ENCODE data around the gene ARHGEF1.

Gene ARHGEF1

GRCh38 chr19:41886761-41887710 lies 4.1 kb downstream of the ARHGEF1 start:
- peak overlapping the region; percentile 97 for H3K4me3 Mint-ChIP-seq
- H3K36me3 Mint-ChIP-seq (ENCODE audit: low read depth) = peaks cover 75% of the 10 kb centered on the region
- H3K27me3 Mint-ChIP-seq = no peaks in the 10 kb centered on the region
- DNase-seq = no peak
- no peaks in the 10 kb centered on the region for H3K9me3 Mint-ChIP-seq
- H3K27ac Mint-ChIP-seq = peak overlapping the region; percentile 95
- H3K4me1 Mint-ChIP-seq (ENCODE audit: low read depth) = peaks cover 75% of the 10 kb centered on the region

GRCh38 chr19:41887711-41888382 lies 4.9 kb downstream of the ARHGEF1 start:
- Mint-ChIP-seq H3K27me3 (no peaks in the 10 kb centered on the region), H3K27ac (peak overlapping the region; percentile 95), H3K4me3 (peak overlapping the region; percentile 97), H3K4me1 (ENCODE audit: low read depth) (peaks cover 75% of the 10 kb centered on the region), H3K36me3 (ENCODE audit: low read depth) (peaks cover 78% of the 10 kb centered on the region), H3K9me3 (no peaks in the 10 kb centered on the region)
- peak; percentile 89 for DNase-seq

- Mint-ChIP-seq H3K4me1 (ENCODE audit: low read depth) (peaks cover 79% of the 10 kb centered on the region), H3K27me3 (no peaks in the 10 kb centered on the region), H3K4me3 (peak overlapping the region; percentile 97), H3K36me3 (ENCODE audit: low read depth) (peaks cover 76% of the 10 kb centered on the region), H3K9me3 (no peaks in the 10 kb centered on the region), H3K27ac (peak overlapping the region; percentile 95)
- DNase-seq = no peak
Measured at GRCh38 chr19:41888926-41889325, 5.9 kb downstream of the ARHGEF1 start.

DNA sequence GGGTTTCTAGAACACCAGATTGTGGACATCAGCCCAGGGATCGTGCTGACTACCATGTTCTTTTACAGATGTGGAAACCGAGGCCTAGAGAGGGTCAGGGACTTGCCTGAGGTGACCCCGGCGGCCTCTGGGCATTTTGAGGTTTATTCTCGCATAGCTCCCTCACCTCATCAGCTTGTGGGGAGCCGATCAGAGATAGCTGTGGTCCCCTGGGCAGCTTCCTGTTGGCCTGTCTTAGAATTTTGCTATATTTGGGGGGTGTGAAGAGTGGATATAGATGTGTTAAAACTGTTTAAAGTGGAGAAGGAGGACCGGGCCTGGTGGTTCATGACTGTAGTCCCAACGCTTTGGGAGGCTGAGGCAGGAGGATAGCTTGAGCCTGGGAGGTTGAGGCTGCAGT lies 6.9 kb downstream of the ARHGEF1 start:
- Mint-ChIP-seq H3K4me3 (no peak overlapping the region), H3K36me3 (ENCODE audit: low read depth) (peaks cover 74% of the 10 kb centered on the region), H3K4me1 (ENCODE audit: low read depth) (peaks cover 82% of the 10 kb centered on the region), H3K27ac (peak overlapping the region; percentile 95), H3K9me3 (no peaks in the 10 kb centered on the region), H3K27me3 (no peaks in the 10 kb centered on the region)
- DNase-seq = no peak

DNA sequence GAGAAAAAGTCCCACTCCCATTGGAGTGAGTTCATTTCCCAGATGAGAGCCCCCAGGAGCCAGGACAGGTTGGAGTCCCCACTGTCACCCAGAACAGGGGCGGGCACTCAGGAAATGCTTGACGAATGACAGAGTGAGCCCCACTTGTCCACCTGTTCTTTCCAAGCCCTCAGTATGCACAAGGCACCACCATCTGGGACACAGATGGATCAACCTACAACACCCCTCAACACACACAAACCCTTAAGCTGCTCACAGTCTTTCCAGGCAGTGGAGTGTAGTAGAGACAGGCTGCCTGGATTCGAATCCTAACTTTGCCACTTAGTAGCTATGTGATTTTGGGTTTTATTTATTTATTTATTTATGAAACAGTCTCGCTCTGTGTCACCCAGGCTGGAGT lies 8.0 kb downstream of the ARHGEF1 start:
- no peak for DNase-seq
- Mint-ChIP-seq H3K4me3 (no peak overlapping the region), H3K27me3 (no peaks in the 10 kb centered on the region), H3K4me1 (ENCODE audit: low read depth) (peaks cover 83% of the 10 kb centered on the region), H3K36me3 (ENCODE audit: low read depth) (peaks cover 77% of the 10 kb centered on the region), H3K9me3 (no peaks in the 10 kb centered on the region), H3K27ac (peak overlapping the region; percentile 29)

DNA sequence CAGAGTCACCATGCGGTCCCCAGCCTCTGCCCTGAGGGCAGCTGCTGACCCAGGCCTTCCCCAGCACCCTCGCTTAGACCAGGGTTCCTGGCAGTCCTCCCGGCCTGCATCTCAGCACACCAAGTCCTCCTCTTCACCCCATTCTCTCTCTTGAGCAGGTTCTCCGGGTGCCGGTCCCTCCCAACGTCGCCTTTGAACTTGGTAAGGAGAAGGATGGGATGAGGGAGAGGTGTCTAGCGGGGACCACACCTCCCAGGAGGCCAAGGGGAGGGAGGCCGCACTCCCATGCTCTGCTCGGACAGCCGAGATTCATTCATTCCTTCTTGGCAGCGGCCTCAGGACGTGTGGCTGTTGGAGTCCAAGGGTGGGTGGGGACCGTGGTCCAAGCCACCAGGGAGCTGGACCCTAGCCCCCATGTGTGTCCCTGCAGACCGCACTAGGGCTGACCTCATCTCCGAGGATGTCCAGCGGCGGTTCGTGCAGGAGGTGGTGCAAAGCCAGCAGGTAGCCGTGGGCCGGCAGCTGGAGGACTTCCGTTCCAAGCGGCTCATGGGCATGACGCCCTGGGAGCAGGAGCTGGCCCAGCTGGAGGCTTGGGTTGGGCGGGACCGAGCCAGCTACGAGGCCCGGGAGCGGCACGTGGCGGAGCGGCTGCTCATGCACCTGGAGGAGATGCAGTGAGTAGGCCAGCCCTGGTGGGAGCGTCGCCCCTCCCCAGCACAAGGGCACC lies 9.4 kb downstream of the ARHGEF1 start:
- H3K27ac Mint-ChIP-seq = peak overlapping the region; percentile 92
- H3K4me3 Mint-ChIP-seq = no peak overlapping the region
- no peaks in the 10 kb centered on the region for H3K9me3 Mint-ChIP-seq
- no peaks in the 10 kb centered on the region for H3K27me3 Mint-ChIP-seq
- no peak for DNase-seq
- peaks cover 74% of the 10 kb centered on the region for H3K4me1 Mint-ChIP-seq (ENCODE audit: low read depth)
- H3K36me3 Mint-ChIP-seq (ENCODE audit: low read depth) = peaks cover 72% of the 10 kb centered on the region

GRCh38 chr19:41893899-41894298 lies 10.9 kb downstream of the ARHGEF1 start:
- Mint-ChIP-seq H3K27ac (peak overlapping the region; percentile 87), H3K36me3 (ENCODE audit: low read depth) (peaks cover 75% of the 10 kb centered on the region), H3K27me3 (no peaks in the 10 kb centered on the region), H3K9me3 (no peaks in the 10 kb centered on the region), H3K4me3 (no peak overlapping the region), H3K4me1 (ENCODE audit: low read depth) (peaks cover 71% of the 10 kb centered on the region)
- DNase-seq = peak; percentile 47

DNA sequence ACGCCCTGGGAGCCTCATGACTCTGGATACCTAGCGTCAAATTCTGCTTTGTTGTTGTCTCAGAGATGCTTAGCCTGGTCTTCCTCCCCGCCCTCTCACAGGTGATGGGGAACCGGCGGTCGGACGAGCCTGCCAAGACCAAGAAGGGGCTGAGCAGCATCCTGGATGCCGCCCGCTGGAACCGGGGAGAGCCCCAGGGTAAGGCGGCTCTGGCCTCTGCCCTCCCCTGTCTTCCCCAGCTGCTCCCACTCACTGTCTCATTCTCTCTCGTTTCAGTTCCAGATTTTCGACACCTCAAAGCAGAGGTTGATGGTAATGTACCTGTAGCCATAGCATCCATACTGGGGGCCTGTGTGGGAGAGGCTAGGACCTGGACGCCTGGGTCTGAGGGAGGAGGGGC lies 11.4 kb downstream of the ARHGEF1 start:
- no peaks in the 10 kb centered on the region for H3K9me3 Mint-ChIP-seq
- peak overlapping the region; percentile 87 for H3K27ac Mint-ChIP-seq
- DNase-seq = no peak
- no peak overlapping the region for H3K4me3 Mint-ChIP-seq
- peaks cover 75% of the 10 kb centered on the region for H3K36me3 Mint-ChIP-seq (ENCODE audit: low read depth)
- H3K4me1 Mint-ChIP-seq (ENCODE audit: low read depth) = peaks cover 70% of the 10 kb centered on the region
- no peaks in the 10 kb centered on the region for H3K27me3 Mint-ChIP-seq

DNA sequence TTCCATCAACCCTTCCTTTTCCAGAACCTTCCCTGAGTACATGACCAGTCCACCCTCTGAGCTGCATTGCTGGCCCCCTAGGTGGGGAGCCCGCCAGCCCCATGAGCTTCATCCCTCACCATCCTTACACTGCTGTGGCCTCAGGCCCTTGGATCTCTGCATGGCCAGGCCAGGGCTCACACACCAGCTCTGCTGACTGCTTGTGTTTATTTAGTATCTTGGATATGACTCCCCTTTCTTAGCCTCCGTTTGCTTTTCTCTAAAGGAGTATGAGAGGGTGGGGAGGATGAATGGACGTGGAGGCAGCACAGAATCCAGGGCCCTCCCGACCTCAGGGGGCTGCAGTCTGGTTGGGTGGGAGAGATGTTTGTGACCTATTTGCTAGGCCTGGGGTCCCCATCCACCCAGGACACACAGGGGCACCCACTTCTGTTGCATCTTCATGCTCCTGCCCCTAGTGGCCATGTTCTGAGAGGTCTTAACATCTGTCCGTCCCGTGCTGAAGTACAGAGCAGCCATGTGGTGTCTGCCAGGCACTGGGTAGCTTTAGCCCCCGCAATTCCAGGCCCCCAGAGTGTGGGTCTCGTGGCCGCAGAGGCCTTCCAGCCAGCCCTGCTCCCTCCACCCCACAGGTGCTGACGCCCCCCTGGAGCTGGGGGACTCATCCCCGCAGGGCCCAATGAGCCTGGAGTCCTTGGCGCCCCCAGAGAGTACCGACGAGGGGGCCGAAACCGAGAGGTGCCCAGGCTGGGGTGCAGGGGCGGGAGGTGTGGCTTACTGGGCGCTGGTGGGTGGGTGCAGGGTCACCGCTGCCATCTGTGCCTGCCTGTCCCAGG lies 13.0 kb downstream of the ARHGEF1 start:
- H3K27ac Mint-ChIP-seq = peak overlapping the region; percentile 87
- no peak overlapping the region for H3K4me3 Mint-ChIP-seq
- H3K36me3 Mint-ChIP-seq (ENCODE audit: low read depth) = peaks cover 76% of the 10 kb centered on the region
- peaks cover 57% of the 10 kb centered on the region for H3K4me1 Mint-ChIP-seq (ENCODE audit: low read depth)
- H3K27me3 Mint-ChIP-seq = no peaks in the 10 kb centered on the region
- H3K9me3 Mint-ChIP-seq = no peaks in the 10 kb centered on the region
- DNase-seq = peak; percentile 47

DNA sequence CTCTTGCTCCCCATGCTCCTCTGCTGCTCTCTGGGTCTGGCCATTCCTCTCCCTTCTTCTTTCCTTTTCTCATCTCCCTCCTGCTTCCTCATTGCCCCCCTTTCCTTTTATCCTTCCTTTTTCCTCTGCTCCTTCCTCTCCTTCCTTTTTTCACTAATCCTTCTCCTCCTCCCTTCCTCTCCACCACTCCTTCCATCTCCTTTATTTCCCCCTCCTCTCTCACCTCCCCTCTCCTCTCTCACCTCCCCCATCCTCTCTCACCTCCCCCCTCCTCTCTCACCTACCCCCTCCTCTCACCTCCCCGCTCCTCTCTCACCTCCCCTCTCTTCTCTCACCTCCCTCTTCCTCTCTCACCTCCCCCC lies 13.6 kb downstream of the ARHGEF1 start:
- Mint-ChIP-seq H3K4me3 (no peak overlapping the region), H3K27me3 (no peaks in the 10 kb centered on the region), H3K4me1 (ENCODE audit: low read depth) (peaks cover 53% of the 10 kb centered on the region), H3K36me3 (ENCODE audit: low read depth) (peaks cover 77% of the 10 kb centered on the region), H3K9me3 (no peaks in the 10 kb centered on the region), H3K27ac (peak overlapping the region; percentile 87)
- DNase-seq = no peak

DNA sequence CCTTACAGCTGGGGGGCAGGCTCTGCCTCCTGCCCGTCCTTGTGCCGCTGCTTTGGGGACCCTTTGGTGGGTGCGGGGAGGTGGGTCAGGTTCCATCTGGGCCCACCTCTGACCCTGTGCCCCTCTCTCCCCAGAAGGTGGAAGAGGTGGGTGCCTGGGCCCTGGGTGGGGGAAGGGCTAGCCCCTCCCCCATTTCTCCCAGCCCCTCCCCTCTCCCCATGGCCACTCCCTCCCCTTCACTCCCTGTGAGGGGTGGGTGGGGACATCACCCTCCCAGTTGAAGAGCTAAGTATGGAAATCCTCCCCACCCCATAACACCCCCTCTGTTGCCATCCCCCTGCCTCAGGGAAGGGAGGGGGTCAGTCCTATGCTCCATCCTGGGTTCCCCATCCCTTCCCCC lies 14.2 kb downstream of the ARHGEF1 start:
- Mint-ChIP-seq H3K36me3 (ENCODE audit: low read depth) (peaks cover 77% of the 10 kb centered on the region), H3K27me3 (no peaks in the 10 kb centered on the region), H3K4me1 (ENCODE audit: low read depth) (peaks cover 50% of the 10 kb centered on the region), H3K4me3 (no peak overlapping the region), H3K9me3 (no peaks in the 10 kb centered on the region), H3K27ac (peak overlapping the region; percentile 82)
- no peak for DNase-seq

GRCh38 chr19:41897820-41898219 lies 14.8 kb downstream of the ARHGEF1 start:
- Mint-ChIP-seq H3K9me3 (no peaks in the 10 kb centered on the region), H3K27ac (peak overlapping the region; percentile 82), H3K4me3 (no peak overlapping the region), H3K36me3 (ENCODE audit: low read depth) (peaks cover 79% of the 10 kb centered on the region), H3K4me1 (ENCODE audit: low read depth) (peaks cover 45% of the 10 kb centered on the region), H3K27me3 (no peaks in the 10 kb centered on the region)
- no peak for DNase-seq

- DNase-seq = no peak
- Mint-ChIP-seq H3K27me3 (no peaks in the 10 kb centered on the region), H3K36me3 (ENCODE audit: low read depth) (peaks cover 80% of the 10 kb centered on the region), H3K27ac (peak overlapping the region; percentile 73), H3K4me3 (no peak overlapping the region), H3K9me3 (no peaks in the 10 kb centered on the region), H3K4me1 (ENCODE audit: low read depth) (peaks cover 42% of the 10 kb centered on the region)
Measured at GRCh38 chr19:41898235-41898634, 15.3 kb downstream of the ARHGEF1 start.
